GM18520 (cell line): Measurements from ENCODE around the gene SPG21.

ENCODE experiments used
- ATAC-seq: cut with Tn5 transposase; IDR thresholded peaks from one replicate; pipeline ENCODE4 v1.9.1; 2021; ENCODE audit not compliant: unreplicated experiment

Gene SPG21

GRCh38 chr15:64993290-64993689, 3.6 kb upstream of the SPG21 start:
- no peak for ATAC-seq

GRCh38 chr15:64991536-64992135, 1.9 kb upstream of the SPG21 start:
- no peak for ATAC-seq

GRCh38 chr15:64990168-64990470, 405 bp upstream of the SPG21 start:
- no peak for ATAC-seq

GRCh38 chr15:64987136-64987535, 2.6 kb downstream of the SPG21 start:
- no peak for ATAC-seq

- ATAC-seq: no peak
Measured at GRCh38 chr15:64985366-64986033, 4.2 kb downstream of the SPG21 start.

GRCh38 chr15:64982472-64982871, 7.2 kb downstream of the SPG21 start:
- no peak for ATAC-seq

- no peak for ATAC-seq
Measured at GRCh38 chr15:64981812-64982431, 7.8 kb downstream of the SPG21 start.

GRCh38 chr15:64979252-64979710, 10.4 kb downstream of the SPG21 start:
- ATAC-seq: no peak

- ATAC-seq: no peak
Measured at GRCh38 chr15:64975390-64975789, 14.3 kb downstream of the SPG21 start.

GRCh38 chr15:64970698-64971097, 19.0 kb downstream of the SPG21 start:
- no peak for ATAC-seq

GRCh38 chr15:64969401-64969800, 20.3 kb downstream of the SPG21 start:
- no peak for ATAC-seq

GRCh38 chr15:64961013-64961412, 28.7 kb downstream of the SPG21 start:
- ATAC-seq: no peak

GRCh38 chr15:64960153-64960552, 29.6 kb downstream of the SPG21 start:
- no peak for ATAC-seq

GRCh38 chr15:64959128-64959527, 30.6 kb downstream of the SPG21 start:
- no peak for ATAC-seq

GRCh38 chr15:64954395-64954794, 35.3 kb downstream of the SPG21 start:
- no peak for ATAC-seq

- ATAC-seq: no peak
Measured at GRCh38 chr15:64951777-64952418, 37.8 kb downstream of the SPG21 start.

- ATAC-seq: no peak
Measured at GRCh38 chr15:64950888-64951287, 38.8 kb downstream of the SPG21 start.

- no peak for ATAC-seq
Measured at GRCh38 chr15:64949383-64950186, 40.1 kb downstream of the SPG21 start.

GRCh38 chr15:64948916-64949315, 40.8 kb downstream of the SPG21 start:
- ATAC-seq: no peak

GRCh38 chr15:64947211-64947610, 42.5 kb downstream of the SPG21 start:
- ATAC-seq: no peak

- ATAC-seq: no peak
Measured at GRCh38 chr15:64944961-64945360, 44.8 kb downstream of the SPG21 start.
